TTC549 (cell line): ENCODE measurements around the gene TOM1L2.
"Not testable (repeated sequence)": the region's sequence is repeated elsewhere in the genome, so short reads cannot be mapped to it uniquely, and the experiment has no call there.

Experiments
- FAIRE-seq: peaks from 2 replicates; lab custom pipeline; 2012; peaks lifted over from hg19 to GRCh38; lab: Jason Lieb, UNC

TOM1L2 gene

GRCh38 chr17:17924131-17924856, 47.9 kb downstream of the TOM1L2 start:
- no peak for FAIRE-seq

GRCh38 chr17:17922070-17922614, 50.1 kb downstream of the TOM1L2 start:
- peak; percentile 23 for FAIRE-seq

DNA sequence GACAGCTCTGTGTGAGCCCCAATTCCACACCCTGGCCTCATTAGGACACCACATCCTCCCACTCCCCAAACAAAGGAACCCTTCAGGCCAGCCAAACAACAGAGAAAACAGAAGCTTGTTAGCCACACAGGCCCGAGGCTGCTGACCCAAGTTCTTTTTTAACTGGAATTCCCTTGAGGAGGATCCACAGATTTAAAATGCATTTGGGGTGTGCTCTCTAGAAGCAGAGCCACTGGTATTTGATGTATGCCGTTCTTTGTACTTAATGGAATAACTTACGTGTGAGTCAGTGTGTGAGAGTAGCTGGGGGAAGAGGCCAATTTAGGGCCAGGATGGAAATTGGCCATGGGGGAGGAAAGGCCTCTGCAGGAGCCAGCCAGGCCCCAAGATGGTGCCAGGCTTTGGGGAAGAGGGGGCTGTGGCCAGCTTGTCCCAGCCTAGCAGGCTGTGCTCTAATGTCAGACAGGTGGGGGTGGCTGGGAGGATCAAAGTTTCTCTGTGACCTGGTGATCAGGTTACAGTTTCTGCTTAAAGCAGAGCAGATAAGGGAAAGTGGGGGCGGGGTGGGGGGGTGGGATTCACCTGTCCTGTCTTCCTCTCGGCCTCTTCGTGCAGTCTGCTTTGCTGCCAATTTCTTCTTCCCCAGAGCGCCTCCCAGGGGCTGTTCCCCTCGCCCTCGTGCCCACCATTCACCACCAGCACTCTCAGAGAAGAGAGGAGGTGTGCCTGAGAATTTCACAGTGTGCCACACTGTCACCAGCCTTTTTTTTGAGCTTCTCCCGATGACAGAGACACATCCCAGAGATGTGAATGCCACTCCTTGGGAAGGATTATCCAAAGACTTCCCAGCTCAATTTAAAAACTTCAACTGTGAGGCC, 50.8 kb downstream of the TOM1L2 start:
- FAIRE-seq = peak; percentile 39

DNA sequence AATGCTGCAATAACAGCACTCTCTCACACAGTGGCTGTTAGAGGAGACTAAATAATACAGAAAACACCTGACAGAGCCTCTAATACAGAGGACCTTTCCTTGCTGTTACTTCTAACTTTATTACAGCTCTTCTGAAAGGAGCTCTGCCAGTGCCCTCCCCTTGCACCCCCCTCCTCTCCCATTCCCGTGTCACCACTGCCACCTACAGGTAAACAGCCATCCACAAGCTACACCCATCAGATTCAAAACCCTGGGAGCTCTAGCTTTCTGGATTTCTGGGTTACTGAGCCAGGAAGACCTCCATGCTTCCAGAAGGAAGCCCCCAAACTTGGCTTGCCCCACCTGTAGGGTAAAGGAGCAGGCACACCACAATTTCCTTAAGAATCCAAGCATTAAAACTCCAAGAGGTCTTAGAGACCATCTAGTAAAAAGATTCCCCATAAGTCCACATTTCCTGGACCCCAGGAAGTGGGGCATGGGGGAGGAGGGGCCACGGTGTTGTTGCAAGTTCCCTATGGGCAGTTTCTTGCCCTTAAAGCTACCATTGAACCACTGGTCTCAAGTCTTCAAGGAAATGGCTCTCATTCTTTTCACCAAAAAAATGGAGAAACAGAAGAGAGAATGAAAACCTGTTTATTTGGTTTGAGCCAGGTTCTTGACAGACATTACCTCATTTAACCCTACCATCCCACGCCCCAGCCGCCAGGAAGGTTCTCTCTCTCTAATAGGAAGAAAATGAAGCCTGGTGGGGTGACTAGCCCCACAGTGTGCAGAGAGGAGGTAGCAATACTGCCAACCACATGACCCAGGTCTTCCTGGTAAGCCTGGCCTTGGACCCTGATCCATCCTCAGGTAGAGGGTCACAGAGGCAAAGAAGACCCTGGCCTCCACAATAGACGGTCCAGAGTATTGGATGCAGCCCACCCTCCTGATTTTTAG, 52.8 kb downstream of the TOM1L2 start:
- no peak for FAIRE-seq

- no peak for FAIRE-seq
These were observed 54.8 kb downstream of the TOM1L2 start for GRCh38 chr17:17917394-17917793.

DNA sequence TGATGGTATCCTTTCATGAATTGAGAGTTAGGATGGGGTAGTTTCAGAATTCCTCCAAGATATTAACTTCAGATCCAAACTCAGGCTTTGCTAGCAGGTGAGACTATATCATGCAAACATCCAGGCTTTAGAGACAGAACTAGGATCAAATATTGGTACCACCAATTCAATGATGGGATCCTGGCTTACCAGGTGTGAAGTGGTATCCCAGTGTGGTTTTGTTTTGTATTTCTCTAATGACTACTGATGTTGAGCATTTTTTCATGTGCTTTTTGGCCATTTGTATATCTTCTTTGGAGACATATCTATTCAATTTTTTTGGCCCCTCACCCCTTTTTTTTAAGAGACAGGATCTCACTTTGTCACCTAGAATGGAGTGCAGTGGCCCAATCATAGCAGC, 57.0 kb downstream of the TOM1L2 start:
- no peak for FAIRE-seq

- FAIRE-seq = no peak
These were observed 58.4 kb downstream of the TOM1L2 start for GRCh38 chr17:17913695-17914332.

GRCh38 chr17:17912336-17912735, 59.9 kb downstream of the TOM1L2 start:
- FAIRE-seq = not testable (repeated sequence)

- FAIRE-seq = no peak
These were observed 61.1 kb downstream of the TOM1L2 start for GRCh38 chr17:17911001-17911613.

- no peak for FAIRE-seq
These were observed 62.1 kb downstream of the TOM1L2 start for GRCh38 chr17:17910060-17910459.

GRCh38 chr17:17909078-17909477, 63.1 kb downstream of the TOM1L2 start:
- FAIRE-seq = no peak

DNA sequence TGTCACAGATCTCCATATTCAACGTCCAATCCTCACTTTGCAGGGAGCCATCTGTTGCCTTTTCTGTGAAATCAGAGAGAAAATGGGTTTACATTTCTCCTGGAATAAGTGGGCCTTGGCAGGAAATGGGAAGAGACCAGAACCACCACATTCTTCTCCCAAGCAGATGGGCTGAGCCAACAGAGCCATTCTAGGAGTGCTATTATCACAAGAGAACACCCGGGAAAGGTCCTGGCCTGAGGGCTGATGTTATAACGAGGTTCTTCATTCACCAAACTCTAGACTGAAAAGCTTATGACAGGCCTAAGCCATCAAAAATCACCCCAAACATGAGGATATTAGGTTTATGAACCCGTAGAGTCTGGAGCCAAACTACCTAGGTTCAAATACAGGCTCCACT, 64.7 kb downstream of the TOM1L2 start:
- no peak for FAIRE-seq

GRCh38 chr17:17906418-17907215, 65.6 kb downstream of the TOM1L2 start:
- FAIRE-seq = no peak

GRCh38 chr17:17905036-17905320, 67.2 kb downstream of the TOM1L2 start:
- FAIRE-seq = no peak

GRCh38 chr17:17904166-17905035, 67.8 kb downstream of the TOM1L2 start:
- FAIRE-seq = no peak

DNA sequence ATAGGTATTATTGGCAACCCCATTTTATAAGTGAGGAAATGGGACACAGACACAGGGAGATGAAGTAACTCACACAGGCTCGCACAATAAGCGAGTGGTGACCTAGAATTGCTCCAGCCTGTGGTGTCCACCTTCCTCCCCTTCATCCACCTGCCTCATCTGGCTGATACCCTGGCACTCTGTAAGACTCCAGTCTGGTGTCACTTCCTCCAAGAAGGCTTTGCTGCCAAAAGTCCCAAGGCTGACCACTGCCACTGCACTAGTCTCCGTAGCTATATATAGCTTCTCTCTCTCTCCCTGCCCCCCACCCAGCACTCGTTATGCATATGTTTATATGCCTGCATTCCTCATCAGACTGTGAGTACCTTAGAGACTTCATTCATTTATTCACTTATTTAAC, 69.3 kb downstream of the TOM1L2 start:
- no peak for FAIRE-seq

DNA sequence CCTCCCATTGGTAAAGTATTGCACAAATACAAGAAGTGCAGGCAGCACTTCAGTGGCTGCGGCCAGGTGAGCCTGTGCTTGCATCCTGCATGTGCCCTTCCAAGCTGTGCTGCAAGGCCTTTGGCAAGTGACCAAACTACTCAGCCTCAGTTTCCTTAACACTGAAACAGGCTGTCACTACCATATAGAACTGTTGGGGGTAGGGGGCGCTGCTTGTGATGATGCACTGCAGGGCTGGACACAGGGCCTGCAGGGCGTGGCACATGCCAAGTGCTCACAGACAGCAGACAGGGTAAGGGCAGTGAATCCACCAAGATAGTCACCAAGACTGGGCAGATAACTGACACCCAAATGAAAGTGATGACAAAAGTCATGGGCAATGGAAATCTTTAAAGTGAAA, 69.8 kb downstream of the TOM1L2 start:
- no peak for FAIRE-seq

DNA sequence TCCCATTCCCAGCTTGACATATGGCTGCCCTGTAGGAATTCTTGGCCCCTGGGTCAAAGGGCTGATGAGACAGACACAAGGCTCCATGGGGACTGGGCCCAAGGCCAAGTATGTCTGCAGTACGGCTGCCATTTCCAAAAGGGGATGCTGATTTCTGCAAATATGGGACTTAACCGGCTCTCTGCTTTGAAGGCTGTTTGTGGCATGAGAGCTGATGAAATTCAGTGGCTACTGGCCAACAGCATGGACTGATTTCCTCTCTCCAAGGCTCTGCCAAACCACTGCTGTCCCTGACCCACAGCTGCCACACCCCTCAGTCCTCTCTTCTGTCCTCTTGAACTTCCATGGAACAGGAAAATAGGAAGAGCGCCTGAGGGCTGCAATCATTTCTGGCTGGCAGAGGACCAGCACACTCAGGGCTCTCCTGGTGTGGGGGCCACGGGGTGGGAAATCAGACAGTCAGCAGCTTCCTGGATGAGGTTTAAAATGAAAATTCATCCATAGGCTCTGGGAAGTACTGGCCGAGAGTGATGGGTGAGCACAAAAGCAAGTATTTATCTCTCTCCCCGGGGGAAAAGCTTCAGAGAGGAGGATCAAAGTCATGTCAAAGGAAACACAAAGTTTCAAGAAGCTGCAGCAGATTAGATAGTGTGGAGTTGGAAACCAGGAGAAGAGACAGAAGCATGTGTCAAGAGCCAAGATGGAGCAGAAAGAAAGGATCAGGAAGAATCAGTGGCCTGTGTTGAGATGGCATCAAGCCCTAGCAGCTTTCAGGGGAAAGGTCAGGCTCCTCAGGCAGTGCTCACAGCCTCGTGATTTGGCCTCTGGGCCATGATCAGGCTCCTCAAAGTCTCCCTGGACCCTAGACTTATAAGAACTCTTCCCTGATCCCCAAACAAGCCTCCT, 71.3 kb downstream of the TOM1L2 start:
- no peak for FAIRE-seq

DNA sequence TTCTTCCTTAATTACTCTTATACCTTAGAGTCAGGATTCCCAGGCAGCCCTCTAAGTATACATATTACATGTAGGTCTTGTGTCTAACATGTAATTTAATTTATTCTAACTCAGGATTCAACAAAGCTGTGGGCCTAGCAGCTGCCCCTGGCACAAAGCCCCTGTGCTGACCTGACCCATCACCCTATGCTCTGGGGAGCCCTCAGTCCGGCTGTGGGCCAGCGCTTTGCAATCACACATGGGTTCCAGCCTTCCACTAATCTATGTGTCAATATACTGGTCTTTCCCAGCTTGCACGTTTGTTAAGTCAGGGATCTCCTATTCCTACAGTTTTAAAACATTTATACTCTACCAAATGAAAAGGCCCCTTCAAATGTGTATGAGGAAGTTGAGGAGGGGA, 72.7 kb downstream of the TOM1L2 start:
- no peak for FAIRE-seq
